B cell (primary cell): ENCODE data around the gene LITAFD. TPM values are rescaled to one million over a fixed set of nuclear protein-coding genes. Genes with fewer than 3 reads are reported as not detected.
"Not testable (repeated sequence)": the region's sequence is repeated elsewhere in the genome, so short reads cannot be mapped to it uniquely, and the experiment has no call there.

Experiments
- ATAC-seq: fragments of 200-7000 bp; cut with Tn5 transposase; one replicate; pipeline ENCODE4 v1.10.0; 2021; ENCODE audit warnings: low read depth, mild to moderate bottlenecking, moderate number of reproducible peaks, moderate library complexity
- CTCF ChIA-PET: fragments of 350-600 bp; sonication (Branson Sonifier 250); formaldehyde crosslinking; loops from one replicate; lab custom pipeline; 2021; ENCODE audit warnings: antibody characterized with exemption, inconsistent platforms; lab: Charles Lee
- POLR2A ChIA-PET: fragments of 350-600 bp; sonication (Branson Sonifier 250); formaldehyde crosslinking; loops from one replicate; lab custom pipeline; 2021; ENCODE audit warnings: antibody characterized with exemption; lab: Charles Lee
- DNase-seq: peaks from one replicate; pipeline ENCODE4 v3.0.0; 2013
- H2AFZ ChIP-seq: 2 replicates; pipeline ENCODE4 v1.6.1; 2012; ENCODE audit warnings: mild to moderate bottlenecking, low read depth, low read length; ENCODE audit not compliant: insufficient read depth, poor library complexity, severe bottlenecking
- H3K27ac ChIP-seq, 2 donors: 1 replicate in 1 of 2; 2 replicates in 1 of 2; pipeline ENCODE4 v1.5.1; 2012 to 2013; ENCODE audit warnings: low read length in 2 of 2, mild to moderate bottlenecking in 2 of 2, moderate library complexity in 1 of 2
- H3K27me3 ChIP-seq, 4 experiments: fragments of 200-600 bp in 1 of 4; sonication (generic) in 1 of 4; replicated peaks in 1 of 4; 1 replicate in 2 of 4; 2 replicates in 2 of 4; pipeline versions ENCODE4 v1.6.1 to v1.7.0; 2013 to 2016; ENCODE audit warnings: low read length in 3 of 4, mild to moderate bottlenecking in 2 of 4, mixed read lengths in 1 of 4, moderate library complexity in 1 of 4; ENCODE audit not compliant: insufficient read depth in 4 of 4, control insufficient read depth in 3 of 4; ENCODE audit errors: control extremely low read depth in 1 of 4
- H3K36me3 ChIP-seq, 2 experiments: replicated peaks in 1 of 2; 1 replicate in 1 of 2; 2 replicates in 1 of 2; pipeline versions ENCODE4 v1.6.1 to v1.7.1; 2013; ENCODE audit warnings: low read length in 1 of 2; ENCODE audit not compliant: insufficient read depth in 2 of 2, control insufficient read depth in 1 of 2; ENCODE audit errors: control extremely low read depth in 1 of 2, extremely low read depth in 1 of 2
- H3K4me1 ChIP-seq, 2 donors: fragments of 200-600 bp in 1 of 2; sonication (generic) in 1 of 2; 1 replicate in 1 of 2; 2 replicates in 1 of 2; pipeline versions ENCODE4 v1.5.1 to v1.6.1; 2013 to 2017; ENCODE audit warnings: low read length in 2 of 2; ENCODE audit not compliant: control insufficient read depth in 2 of 2, insufficient read depth in 2 of 2
- H3K4me2 ChIP-seq: replicated peaks from 2 replicates; pipeline ENCODE3; 2012; ENCODE audit warnings: mild to moderate bottlenecking, low read depth, low read length; ENCODE audit not compliant: poor library complexity, severe bottlenecking
- H3K4me3 ChIP-seq, 5 experiments: fragments of 200-600 bp in 1 of 5; sonication (generic) in 1 of 5; 1 replicate in 3 of 5; 2 replicates in 2 of 5; pipeline versions ENCODE4 v1.5.1 to v1.7.0; 2011 to 2016; ENCODE audit warnings: low read length in 4 of 5, mild to moderate bottlenecking in 4 of 5, low read depth in 2 of 5, control low read depth in 1 of 5, moderate library complexity in 1 of 5; ENCODE audit not compliant: insufficient read depth in 1 of 5; ENCODE audit errors: control extremely low read depth in 1 of 5, extremely low read depth in 1 of 5
- H3K79me2 ChIP-seq: fragments of 200-600 bp; sonication (generic); one replicate; pipeline ENCODE4 v1.6.0; 2016; ENCODE audit warnings: low read length; ENCODE audit not compliant: control insufficient read depth, insufficient read depth
- H3K9ac ChIP-seq: fragments of 200-600 bp; sonication (generic); 2 replicates; pipeline ENCODE4 v1.6.1; 2017; ENCODE audit warnings: mild to moderate bottlenecking, low read length, moderate library complexity
- H3K9me3 ChIP-seq, 3 donors: one replicate each; pipeline versions ENCODE4 v1.6.1 to v1.7.1; 2013; ENCODE audit warnings: low read length in 2 of 3; ENCODE audit not compliant: control insufficient read depth in 2 of 3, insufficient read depth in 1 of 3; ENCODE audit errors: control extremely low read depth in 1 of 3
- H4K20me1 ChIP-seq: 2 replicates; pipeline ENCODE4 v1.6.0; 2012; ENCODE audit warnings: mild to moderate bottlenecking, low read length; ENCODE audit not compliant: insufficient read depth, control insufficient read depth, poor library complexity, severe bottlenecking
- H3K27ac Mint-ChIP-seq: one replicate; pipeline ENCODE4 v1.8.0; 2021; ENCODE audit warnings: mixed read lengths
- H3K27me3 Mint-ChIP-seq: one replicate; pipeline ENCODE4 v1.8.0; 2021; ENCODE audit warnings: mixed read lengths
- H3K4me1 Mint-ChIP-seq: one replicate; pipeline ENCODE4 v1.8.0; 2021; ENCODE audit warnings: mixed read lengths
- H3K4me3 Mint-ChIP-seq: one replicate; pipeline ENCODE4 v1.8.0; 2021; ENCODE audit warnings: mixed read lengths
- H3K9me3 Mint-ChIP-seq: one replicate; pipeline ENCODE4 v1.8.0; 2022; ENCODE audit warnings: mixed read lengths; ENCODE audit not compliant: insufficient read depth
- EZH2 ChIP-seq: IDR thresholded peaks from 2 replicates; pipeline ENCODE4 v1.6.1; 2012; ENCODE audit warnings: borderline replicate concordance, low read depth, mild to moderate bottlenecking, moderate library complexity, low read length; ENCODE audit not compliant: insufficient read depth, poor library complexity, severe bottlenecking
- WGBS: methylation state at CpG from one replicate; pipeline ENCODE4 v1.1.5; 2013; ENCODE audit warnings: missing lambda C conversion rate; ENCODE audit not compliant: insufficient coverage; 5-methylcytosine and 5-hydroxymethylcytosine counted together
- intact Hi-C: fragments of 100-400 bp; cut with micrococcal nuclease; formaldehyde crosslinking; loops from one replicate; pipeline ENCODE4 v1.10.0; 2022
- polyA plus RNA-seq: library from polyadenylated mRNA; depleted of rRNA; stranded (reverse); fragments of >200 nt; gene quantifications from 2 replicates; pipeline ENCODE4 v1.2.3, GENCODE V29; 2012
- total RNA-seq, 2 donors: library from RNA; stranded (reverse); fragments of 120-200 nt in 1 of 2; gene quantifications; 1 replicate in 1 of 2; 2 replicates in 1 of 2; pipeline versions ENCODE4 v1.2.3 to v1.2.4, GENCODE V29; 2013 to 2022
- TF ChIP-seq, protein P1 (sequence below): fragments of 200-600 bp; IDR thresholded peaks from one replicate; pipeline ENCODE4 v1.8.0; 2022; ENCODE audit warnings: antibody characterized with exemption, mild to moderate bottlenecking

The LITAFD gene
- total and polyA plus RNA-seq, 2 donors (not counting 1 experiment from before 2014, with no cell fraction given) = not detected

DNA sequence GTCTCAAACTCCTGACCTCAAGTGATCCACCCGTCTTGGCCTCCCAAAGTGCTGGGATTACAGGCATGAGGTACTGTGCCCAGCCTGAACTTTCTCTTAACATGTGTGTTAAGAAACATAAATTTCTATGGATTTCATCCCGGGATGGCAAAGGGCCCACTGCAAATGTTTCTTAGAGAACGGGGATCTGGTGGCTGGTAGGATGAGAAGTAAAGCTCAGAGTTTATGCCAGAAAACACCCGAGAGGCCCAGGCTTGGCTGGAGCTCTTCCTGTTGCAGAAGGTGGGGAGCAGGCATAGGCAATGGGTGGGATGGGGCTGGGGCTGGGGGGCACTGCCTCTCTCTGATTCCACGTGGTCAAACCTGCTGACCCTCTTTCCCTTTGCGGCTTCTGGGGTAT lies 7.8 kb upstream of the LITAFD start:
- H3K4me3 Mint-ChIP-seq = no peak overlapping the region

DNA sequence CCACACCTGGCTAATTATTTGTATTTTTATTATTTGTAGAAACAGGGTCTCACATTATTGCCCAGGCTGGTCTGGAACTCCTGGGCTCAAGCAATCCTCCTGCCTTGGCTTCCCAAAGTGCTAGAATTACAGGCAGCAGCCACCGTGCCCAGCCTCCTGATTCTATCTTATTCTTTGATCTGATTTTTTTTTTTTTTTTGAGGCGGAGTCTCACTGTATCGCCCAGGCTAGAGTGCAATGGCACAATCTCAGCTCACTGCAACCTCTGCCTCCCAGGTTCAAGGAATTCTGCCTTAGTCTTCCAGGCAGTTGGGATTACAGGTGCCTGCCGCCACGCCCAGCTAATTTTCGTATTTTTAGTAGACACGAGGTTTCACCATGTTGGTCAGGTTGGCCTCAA lies 6.8 kb upstream of the LITAFD start:
- H2AFZ ChIP-seq, H3K27ac ChIP-seq, H3K4me2 ChIP-seq, H3K9me3 Mint-ChIP-seq, H4K20me1 ChIP-seq, H3K4me3 ChIP-seq, CTCF ChIA-PET, POLR2A ChIA-PET, ATAC-seq, H3K4me3 Mint-ChIP-seq, DNase-seq, H3K27me3 Mint-ChIP-seq, H3K9me3 ChIP-seq, intact Hi-C loops, H3K36me3 ChIP-seq, H3K27me3 ChIP-seq, H3K27ac Mint-ChIP-seq, H3K9ac ChIP-seq, H3K79me2 ChIP-seq: not testable (repeated sequence)
- 87% methylated on average over 7 of the region's 7 CpGs for WGBS
- peaks cover 10 to 19% of the 10 kb centered on the region in 2 donors for H3K4me1 ChIP-seq
- H3K4me1 Mint-ChIP-seq = peaks cover 18% of the 10 kb centered on the region

More for the DNA sequence above, 7.8 kb upstream of the LITAFD start:
- Mint-ChIP-seq H3K27ac (peak overlapping the region; percentile 32), H3K27me3 (no peaks in the 10 kb centered on the region), H3K9me3 (no peaks in the 10 kb centered on the region), H3K4me1 (peaks cover 17% of the 10 kb centered on the region)
- Histone ChIP-seq H3K79me2 (no peaks in the 10 kb centered on the region), H3K4me1 (peaks cover 12 to 24% of the 10 kb centered on the region in 2 donors), H3K9ac (no peak overlapping the region), H3K4me2 (no peak overlapping the region), H3K36me3 (no peaks in the 10 kb centered on the region), H3K9me3 (no peaks in the 10 kb centered on the region), H3K27ac (no peak overlapping the region), H3K27me3 (no peaks in the 10 kb centered on the region), H4K20me1 (no peaks in the 10 kb centered on the region), H2AFZ (no peak overlapping the region), H3K4me3 (no peak overlapping the region)
- 66% methylated on average over 6 of the region's 6 CpGs for WGBS
- TF ChIP-seq, protein P1, sequence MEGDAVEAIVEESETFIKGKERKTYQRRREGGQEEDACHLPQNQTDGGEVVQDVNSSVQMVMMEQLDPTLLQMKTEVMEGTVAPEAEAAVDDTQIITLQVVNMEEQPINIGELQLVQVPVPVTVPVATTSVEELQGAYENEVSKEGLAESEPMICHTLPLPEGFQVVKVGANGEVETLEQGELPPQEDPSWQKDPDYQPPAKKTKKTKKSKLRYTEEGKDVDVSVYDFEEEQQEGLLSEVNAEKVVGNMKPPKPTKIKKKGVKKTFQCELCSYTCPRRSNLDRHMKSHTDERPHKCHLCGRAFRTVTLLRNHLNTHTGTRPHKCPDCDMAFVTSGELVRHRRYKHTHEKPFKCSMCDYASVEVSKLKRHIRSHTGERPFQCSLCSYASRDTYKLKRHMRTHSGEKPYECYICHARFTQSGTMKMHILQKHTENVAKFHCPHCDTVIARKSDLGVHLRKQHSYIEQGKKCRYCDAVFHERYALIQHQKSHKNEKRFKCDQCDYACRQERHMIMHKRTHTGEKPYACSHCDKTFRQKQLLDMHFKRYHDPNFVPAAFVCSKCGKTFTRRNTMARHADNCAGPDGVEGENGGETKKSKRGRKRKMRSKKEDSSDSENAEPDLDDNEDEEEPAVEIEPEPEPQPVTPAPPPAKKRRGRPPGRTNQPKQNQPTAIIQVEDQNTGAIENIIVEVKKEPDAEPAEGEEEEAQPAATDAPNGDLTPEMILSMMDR = no peak
- no peak for TF ChIP-seq EZH2
- CTCF ChIA-PET = interaction anchor here (0.7 to 1.7 kb wide), 5 partner anchors 7 to 83 kb away, joined by 3 to 11 read pairs (median 4); partner anchors contain the start of genes LITAFD and TMEM186
- DNase-seq (no peak), ATAC-seq (no peak)
- intact Hi-C loops = no loop called here
- POLR2A ChIA-PET = interaction anchor here (0.6 kb wide), 1 partner anchor 171 kb away, joined by 3 read pairs; no protein-coding TSS in a partner anchor
